HPDE6-E6E7 (cell line): ENCODE results near the gene SMARCA2.

ENCODE experiments used
- DNase-seq: peaks from one replicate; pipeline ENCODE4 v3.0.0; 2011; ENCODE audit warnings: missing footprints; ENCODE audit errors: extremely low spot score

Gene SMARCA2

DNA sequence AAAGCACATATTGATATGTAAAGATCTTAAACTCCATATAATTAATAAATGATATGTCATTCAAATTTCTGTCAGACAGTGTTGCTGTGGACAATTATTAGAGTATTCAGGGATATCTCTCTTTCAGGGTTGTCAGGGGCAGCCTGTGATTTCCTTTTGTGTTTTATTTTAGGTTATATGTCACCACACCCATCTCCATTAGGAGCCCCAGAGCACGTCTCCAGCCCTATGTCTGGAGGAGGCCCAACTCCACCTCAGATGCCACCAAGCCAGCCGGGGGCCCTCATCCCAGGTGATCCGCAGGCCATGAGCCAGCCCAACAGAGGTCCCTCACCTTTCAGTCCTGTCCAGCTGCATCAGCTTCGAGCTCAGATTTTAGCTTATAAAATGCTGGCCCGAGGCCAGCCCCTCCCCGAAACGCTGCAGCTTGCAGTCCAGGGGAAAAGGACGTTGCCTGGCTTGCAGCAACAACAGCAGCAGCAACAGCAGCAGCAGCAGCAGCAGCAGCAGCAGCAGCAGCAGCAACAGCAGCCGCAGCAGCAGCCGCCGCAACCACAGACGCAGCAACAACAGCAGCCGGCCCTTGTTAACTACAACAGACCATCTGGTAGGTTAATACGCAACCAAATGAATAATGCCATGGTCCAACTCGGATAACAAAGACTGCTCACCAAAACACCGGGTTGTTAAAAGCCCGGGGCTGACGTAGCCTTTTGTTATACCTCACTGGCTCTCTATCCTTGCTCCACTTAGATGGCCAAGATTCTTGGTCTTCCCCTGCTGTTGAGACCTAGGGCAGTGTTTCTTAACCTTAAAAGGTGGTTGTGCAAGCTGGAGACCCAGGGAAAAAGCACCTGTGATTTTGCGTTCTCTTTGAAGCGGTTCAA lies 24.4 kb downstream of the SMARCA2 start:
- DNase-seq, result no peak

DNA sequence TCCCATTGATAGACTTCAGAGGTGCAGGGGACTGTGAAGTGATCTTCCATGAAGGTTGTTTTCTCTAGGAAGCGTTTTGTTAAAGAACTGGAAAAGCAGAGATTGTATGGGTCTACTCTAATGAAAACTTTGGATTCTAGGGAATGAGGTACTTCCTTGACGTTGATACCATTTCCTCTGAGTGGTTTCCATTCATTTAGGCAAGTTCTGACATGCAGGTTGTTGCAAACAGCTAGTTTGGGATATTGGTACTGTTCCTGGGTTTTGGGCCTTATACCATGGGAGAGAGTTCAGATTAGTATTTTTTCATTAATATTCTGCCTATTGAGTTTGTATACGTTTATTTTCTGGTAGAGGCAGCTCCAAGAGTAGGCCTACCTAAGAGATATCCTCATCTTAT lies 25.7 kb downstream of the SMARCA2 start:
- DNase-seq, result no peak

DNA sequence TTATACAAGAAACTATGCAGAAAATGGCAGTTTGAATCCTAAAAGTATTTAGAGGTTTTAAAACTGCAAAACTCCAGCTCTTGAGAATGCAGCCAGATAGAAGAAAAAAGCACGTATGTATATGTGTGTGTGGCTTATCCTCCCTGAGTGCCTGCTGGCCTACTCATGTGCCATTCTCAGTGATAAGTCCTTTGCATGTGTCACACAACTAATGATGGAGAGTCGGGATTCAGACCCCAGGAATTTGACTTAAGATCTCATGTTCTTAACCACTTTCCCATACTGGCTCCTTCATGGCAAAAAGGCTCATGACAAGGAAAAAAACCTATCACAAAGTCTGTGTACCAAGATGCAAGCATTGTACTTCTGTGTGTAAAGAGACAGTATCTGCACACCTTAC lies 26.6 kb downstream of the SMARCA2 start:
- DNase-seq, result no peak

DNA sequence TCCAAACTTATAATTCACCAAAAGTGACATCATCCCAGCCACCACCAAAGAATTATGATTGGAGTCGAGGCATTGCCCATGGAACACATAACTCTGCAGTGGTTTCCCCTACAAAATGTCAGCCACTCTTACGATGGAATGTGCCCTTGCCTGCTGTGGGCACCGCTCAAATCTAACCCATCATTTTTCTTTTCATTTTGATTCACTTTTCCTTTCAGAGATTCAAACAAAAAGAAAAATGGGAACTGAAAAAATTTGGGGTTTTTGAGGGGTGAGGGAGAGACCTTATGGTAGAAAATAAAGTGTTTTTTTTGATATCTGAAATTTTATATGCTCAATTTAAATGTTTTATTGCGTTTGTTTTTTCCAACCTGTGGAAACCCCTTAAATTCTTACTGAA lies 28.1 kb downstream of the SMARCA2 start:
- DNase-seq, result no peak

DNA sequence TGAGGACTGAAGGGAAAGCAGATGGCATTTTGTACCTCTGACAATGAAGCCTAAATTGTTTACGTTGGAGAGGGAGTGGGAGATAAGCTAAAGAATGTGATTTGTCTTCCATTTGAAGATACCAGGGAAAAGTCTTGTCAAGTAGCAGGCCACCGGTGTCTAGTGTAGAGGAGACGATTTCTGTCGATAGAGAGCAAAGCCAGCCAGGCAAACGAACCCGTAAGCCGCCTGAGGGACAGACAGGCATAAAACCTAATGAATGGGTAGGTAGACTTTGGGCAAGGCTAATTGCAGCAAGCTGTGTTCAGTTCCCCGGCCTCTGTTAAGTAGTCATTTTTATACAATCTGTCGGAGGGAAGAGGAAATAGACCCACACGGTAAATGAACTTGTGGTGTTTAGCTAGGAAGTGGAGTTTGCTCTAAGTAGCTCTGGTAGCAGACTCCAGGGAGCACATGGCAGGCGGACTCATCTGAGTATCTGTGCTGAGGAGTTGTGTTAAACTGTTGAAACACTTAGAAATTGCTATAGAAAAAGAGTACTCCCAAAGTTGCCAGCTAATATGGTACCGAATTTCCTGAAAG lies 28.8 kb downstream of the SMARCA2 start:
- DNase-seq, result no peak

DNA sequence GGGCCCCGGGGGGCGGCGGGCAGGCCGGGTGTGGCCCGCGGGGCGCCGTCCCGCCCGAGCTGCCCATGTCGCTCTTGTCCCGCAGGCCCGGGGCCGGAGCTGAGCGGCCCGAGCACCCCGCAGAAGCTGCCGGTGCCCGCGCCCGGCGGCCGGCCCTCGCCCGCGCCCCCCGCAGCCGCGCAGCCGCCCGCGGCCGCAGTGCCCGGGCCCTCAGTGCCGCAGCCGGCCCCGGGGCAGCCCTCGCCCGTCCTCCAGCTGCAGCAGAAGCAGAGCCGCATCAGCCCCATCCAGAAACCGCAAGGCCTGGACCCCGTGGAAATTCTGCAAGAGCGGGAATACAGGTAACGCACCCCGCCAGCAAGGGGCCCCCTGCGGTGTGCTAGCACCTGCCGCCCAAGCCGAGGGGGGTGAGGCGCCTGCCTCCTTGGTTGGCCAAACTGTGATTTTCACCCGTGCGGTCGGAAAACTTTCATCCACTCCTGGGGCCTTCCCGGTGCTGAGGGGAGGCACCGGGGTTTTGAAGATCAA lies 32.1 kb downstream of the SMARCA2 start:
- no peak for DNase-seq

DNA sequence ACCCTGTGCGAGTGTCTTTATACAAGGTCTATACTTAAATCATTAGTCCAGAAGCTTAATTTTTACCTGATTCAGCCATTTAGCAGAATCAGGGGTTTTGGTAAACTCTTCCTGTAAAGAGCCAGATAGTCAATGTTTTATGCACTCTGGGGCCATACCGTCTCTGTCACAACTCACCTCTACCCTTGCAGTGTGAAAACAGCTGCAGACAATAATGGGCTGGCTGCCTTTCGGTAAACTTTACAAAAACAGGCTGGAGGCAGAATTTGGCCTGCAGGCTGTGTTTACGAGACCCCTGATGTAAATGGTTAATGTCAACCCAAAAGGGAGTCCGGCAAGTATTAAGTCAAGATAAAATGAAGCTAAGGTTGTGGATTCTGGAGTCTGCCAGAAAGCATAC lies 32.8 kb downstream of the SMARCA2 start:
- DNase-seq, result no peak

DNA sequence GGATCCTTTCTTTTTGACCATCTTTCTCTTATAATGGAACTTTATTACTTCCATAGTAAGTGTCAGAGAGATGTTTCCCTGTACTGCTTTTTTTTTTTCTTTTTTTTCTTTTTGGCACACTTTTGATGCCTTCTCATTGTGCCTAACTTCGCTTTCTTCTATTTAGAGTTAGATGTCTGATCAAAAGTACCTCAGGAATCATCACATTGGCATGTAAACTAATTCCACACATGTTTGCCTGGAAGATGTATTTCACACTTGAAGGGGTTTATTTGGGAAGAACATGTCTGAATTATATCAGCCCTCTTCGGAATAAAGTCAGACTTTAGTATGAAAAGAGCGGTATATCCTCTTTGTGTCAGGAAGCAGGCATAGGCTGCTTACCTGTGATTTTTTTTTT lies 35.1 kb downstream of the SMARCA2 start:
- no peak for DNase-seq

DNA sequence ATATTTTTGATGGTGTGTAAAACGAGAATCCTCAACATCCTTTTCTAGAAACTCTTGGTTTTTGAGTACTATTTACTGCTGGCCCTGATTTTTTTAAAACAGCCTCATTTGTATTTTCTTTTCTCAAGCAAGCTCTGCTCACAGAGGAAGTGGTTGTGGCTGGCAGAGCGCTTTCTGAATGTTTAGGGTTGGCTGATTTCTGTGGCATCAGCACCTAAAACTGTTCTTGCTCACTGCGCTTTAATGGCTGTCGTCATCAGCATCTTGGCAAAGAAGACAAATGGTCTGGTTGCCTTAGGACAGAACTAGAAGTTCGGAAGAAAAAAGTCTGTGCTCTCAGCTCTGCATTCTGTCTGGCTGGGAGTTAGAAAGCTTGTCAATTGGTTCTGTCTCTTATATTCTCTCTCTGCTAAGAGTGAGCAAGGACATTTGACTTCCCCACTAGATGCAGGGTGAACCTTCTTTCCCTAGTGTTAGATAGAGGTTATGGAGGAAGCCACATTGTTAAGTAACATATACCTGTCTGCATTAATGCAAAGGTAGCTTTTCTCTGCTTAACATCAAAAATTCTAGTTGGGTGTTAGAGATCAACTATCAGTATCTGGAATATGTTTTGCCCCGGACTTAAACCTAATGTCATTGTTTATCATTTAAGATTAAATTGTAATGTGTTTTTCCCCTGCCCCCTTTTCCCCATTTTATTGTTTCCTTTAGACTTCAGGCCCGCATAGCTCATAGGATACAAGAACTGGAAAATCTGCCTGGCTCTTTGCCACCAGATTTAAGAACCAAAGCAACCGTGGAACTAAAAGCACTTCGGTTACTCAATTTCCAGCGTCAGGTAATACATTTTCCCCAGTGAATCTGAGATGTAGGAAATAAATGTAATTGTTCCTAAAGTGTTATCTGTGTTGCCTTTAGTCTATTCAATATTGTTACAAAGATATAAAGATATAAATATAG lies 39.0 kb downstream of the SMARCA2 start:
- no peak for DNase-seq

DNA sequence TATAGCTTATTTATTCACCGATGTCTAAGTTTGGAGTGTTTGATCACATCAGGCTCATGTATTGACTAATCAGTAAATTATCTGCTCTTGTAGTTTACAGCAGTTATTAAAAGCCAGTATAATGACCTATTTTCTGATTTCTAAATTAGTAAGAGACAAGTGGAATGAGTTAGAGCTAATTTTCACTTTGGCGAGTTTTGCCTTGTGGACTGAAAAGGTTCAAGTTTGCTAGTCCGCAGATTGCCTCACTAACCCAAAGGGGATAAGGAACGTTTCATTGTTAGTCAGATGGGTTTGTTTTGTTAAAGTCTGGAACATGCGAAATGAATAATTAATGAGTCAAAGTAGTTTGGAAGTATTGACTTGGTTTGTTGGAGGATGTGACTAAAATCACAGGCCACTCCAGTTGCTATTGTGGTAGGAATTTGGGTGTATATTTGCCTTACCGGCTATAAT lies 40.1 kb downstream of the SMARCA2 start:
- DNase-seq, result peak; percentile 1

DNA sequence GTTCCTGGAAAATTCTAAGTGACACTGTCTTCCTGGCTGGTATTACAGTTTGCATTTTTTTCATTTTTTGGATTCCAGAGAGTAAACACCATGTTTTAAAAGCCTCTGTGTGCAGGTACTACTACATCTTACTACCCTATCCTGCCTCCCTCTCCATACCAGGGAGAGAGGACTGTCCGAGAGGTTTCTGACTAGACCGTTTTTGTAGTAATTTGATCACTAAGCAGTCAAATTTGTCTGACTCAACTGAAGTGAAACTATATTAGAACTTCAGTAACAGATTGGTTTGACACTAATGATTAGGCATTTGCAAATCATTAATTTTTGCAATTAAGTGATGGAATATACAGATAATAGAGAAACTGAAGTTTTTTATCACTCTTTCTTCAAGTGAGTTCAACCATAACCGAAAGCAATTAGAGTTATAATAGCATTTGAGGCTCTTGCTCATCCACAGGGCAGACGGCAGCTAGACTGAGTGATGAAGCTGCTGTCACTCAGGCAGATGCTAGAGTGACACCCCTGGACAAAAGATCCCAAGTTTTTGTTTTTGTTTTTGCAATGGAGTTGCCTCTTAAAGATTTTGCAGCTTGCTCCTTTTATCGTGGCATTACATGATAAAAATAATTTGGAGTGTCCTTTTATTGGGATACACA lies 44.3 kb downstream of the SMARCA2 start:
- no peak for DNase-seq

DNA sequence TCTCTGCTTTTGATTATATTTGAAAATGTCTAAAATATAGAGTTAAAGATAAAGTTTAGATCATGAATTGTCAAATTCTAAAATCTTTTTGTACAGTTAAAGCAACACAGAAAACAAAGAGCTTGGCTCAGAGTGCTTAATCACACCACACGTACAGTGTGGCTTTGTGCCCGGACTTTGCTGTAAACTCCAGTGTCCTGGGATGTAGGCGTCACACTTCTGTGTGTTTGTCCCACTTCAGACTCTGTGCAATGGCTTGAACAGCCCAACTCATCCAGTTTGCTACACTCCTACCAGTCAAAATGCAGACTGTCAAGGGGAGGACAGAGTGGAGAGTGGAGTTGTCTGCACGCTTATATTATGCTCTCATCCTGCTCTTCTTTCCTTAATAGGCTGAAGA lies 45.3 kb downstream of the SMARCA2 start:
- no peak for DNase-seq

DNA sequence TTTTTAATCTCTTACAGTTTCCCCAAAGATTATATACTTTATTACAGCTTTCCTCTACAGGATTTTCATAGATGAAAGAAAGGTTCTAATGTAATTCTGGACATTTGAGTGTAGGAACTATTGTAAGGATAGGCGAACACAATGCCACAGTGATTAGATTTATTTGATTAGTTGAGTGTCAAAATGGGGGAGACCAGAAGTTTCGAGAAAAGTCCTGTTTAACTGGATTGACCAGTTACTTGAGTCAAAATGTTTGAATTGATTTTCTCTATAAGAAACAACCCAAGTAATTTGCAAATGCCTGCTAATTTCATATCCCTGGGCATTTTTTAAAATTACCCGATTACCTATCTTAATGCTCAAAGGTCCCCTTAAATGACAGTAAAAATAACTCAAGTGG lies 50.6 kb downstream of the SMARCA2 start:
- DNase-seq, result no peak

DNA sequence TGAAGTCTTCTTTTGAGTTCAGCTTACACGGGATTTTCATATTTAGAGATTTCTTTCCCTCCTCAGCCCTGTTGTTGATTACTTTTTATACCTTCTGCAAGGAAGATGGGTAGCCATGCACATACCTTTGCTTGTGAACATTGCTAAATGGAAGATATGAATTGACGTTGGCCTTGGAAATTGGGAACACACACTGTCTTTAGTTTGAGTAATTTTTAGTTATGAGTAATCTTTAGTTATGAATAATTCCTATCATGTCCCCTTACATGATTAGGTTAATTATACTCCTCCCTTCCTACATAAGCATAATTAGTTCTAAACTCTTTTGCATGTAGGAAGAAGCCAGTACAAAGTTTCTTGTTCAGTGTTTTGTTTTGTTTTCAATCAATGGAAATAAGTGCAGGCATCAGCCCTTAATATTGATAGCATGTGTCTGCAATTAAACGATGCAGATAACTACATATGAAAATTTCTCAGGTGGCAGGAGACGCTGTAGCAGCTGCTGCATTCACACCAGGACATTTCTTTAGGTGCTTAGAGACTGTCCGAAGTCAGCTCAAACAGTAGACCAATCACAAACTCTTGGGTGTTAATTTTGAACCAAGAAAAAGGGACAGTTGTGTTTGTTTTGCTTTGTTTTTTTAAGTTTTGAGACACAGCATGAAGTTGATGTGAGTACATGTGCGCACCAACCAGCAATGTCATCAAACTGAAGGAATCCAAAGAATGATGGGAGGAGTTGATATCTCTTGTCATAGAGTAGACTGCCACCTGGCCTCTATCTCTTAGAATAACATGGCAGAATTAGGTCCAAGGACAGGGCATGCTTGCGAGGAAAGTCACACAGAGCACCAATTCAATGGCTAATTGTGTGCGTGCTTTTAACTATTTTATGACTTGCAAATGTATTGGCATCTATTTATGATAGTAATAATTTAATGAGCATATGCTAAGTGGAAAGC lies 51.4 kb downstream of the SMARCA2 start:
- peak; percentile 15 for DNase-seq

DNA sequence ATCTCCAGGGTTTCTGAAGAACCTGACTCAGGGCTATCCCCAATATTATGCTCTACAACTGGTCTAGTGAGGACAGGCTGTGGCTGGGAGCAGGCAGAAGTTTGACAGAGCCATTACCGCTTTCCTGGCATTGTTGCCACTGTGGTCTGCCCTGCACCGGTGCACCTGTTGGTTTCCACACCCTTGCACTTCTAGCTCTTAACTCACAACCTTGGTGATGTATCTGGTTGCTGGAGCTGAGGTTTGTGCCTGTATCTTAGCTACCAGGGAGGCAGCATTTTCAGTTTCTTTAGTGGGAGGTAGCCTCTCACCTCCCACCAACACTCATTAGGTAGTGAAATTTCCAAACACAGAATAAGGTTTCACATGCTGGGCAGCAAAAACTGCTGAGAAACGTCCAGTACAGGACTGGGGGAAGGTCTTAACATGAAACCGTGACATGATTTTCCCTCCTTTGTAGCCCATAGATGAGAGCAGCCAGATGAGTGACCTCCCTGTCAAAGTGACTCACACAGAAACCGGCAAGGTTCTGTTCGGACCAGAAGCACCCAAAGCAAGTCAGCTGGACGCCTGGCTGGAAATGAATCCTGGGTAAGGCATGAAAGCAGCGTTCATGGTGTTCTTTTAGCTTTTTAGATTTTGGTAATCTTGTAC lies 57.7 kb downstream of the SMARCA2 start:
- DNase-seq, result no peak

DNA sequence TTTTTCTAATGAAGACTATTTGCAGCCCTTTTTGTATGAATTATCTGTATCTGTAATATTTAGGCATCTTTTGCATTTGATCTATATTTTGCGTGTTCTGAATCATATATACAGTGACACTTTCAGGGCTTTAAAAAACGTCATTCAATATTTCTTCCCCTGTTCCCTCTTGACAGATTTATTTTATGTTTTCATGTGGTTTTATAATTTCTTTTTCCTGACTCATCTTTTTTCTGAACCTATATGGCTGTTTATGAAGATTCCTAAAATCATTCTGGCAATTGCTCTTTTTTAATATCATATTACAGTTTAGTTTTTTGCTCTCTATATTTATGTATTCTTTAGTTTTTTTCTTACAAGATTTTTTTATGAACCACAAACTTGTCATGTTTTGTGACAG lies 67.6 kb downstream of the SMARCA2 start:
- DNase-seq, result no peak

DNA sequence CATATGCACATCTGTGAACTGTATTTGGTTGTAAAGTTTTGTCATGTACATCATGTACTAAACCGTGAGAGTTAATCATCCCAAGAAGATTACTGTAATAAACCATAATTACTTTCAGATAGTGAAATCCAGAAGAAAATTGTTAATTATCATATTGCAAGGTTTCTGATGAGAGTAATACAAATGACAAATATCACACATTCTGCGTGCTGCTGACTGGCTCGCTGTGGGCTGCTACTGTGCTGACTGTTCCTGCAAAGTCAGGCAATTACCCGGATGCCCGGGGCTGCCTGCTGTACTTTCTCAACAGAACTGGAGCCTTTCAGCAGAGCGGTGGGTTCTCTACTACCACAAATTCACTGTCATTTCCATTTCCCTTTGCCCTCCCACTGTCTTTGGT lies 68.3 kb downstream of the SMARCA2 start:
- DNase-seq, result no peak

DNA sequence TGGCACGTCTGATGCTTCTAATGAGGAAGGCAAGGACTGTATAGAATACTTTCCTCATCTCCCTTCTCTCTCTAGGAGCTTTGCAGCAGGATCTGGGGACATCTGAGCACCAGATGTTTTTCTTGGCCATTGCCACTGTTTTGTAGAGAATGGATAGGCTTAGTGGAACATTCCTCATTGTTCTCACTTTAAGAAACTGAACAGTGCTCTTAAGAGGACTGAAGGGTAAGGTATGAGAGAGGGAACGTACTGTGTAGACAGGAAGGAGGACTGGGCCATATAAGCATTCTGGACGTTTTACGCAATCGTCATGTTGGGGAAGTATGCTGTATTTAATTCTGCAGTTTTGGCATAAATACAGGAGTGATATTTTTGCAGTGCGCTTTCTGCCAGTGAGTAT lies 70.6 kb downstream of the SMARCA2 start:
- DNase-seq, result no peak

DNA sequence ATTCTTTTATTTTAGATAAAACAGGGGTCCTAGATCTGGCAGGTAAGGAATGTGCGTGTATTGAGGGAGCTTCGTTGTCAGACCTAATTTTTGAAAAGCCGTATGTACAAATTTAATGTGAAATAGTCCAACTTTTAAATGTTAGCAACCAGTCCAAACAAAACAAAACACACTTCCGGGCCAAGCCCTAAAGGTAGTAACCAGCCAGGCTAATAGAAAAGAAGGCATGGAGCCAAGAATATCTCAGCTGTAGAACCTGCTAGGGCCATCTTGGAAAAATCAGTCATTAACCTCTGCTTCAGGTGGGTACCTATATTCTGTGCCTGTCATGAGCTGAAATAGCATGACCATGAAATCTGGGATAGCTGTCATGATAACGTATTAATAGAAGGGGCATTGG lies 71.0 kb downstream of the SMARCA2 start:
- DNase-seq, result no peak

DNA sequence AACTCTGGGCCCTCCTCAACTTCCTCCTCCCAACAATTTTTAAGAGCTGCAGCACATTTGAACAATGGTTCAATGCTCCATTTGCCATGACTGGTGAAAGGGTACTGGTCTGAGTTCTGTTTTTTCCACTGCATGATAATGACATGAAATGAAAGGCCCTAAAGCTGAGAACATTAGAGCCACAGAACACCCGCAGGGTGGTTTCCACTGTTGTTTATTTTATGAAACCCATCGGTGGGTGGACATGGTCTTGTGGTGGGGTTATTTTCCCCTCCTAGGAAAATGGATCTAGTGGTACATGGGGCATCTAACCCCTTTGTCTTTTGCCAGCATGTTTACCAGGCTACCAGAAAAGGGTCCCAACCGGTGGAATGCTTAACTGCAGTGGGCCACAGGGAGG lies 71.8 kb downstream of the SMARCA2 start:
- no peak for DNase-seq
